ENCODE measurements around the gene HAPSTR1.
"Not testable (repeated sequence)": the region's sequence is repeated elsewhere in the genome, so short reads cannot be mapped to it uniquely, and the experiment has no call there.

Gene HAPSTR1

DNA sequence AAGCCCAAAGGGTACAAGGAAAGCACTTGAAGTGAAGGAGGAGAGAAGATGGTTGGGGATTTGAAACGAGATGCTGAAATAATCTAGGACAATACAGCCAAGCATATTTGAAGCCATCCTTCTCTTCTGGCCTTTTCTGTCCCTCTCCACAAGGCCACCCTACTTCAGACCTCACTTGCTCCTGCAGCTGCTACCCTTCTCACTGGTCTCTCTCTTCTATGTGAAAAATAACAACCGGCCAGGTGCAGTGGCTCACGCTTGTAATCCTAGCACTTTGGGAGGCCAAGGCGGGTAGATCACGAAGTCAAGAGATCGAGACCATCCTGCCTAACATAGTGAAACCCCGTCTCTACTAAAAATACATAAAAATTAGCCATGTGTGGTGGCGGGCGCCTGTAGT, 33.2 kb upstream of the HAPSTR1 start:
- H3K4me3 Mint-ChIP-seq = no peak overlapping the region
- DNase-seq (no peak), ATAC-seq (no peak)

DNA sequence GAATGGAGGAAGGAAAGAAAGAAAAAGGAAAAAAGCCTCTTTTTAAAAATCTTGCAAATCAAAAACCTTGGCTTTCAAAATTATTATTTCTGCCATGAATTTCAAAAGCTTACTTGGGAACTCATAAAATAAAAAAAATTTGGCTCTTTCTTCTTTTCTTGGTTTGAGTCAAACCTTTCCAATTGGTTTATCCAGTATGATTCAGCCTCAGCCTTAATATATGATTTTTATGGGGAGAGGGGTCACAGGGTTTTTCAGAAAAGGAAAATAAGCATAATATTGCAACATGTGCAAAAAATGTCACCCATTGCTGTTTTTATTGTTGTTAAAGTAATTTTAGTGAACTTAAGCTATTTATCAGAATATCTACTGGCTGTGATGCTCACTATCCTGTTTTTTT, 31.2 kb upstream of the HAPSTR1 start:
- H3K4me3 Mint-ChIP-seq = no peak overlapping the region
- peaks cover 25% of the 10 kb centered on the region for H3K4me1 Mint-ChIP-seq
- DNase-seq (no peak), ATAC-seq (no peak)
- H3K9me3 Mint-ChIP-seq = no peaks in the 10 kb centered on the region
- H3K27me3 Mint-ChIP-seq = no peaks in the 10 kb centered on the region
- no peak overlapping the region for H3K27ac Mint-ChIP-seq

More for the DNA sequence above, 33.2 kb upstream of the HAPSTR1 start:
- peaks cover 5% of the 10 kb centered on the region for H3K27me3 Mint-ChIP-seq
- H3K27ac Mint-ChIP-seq = no peak overlapping the region
- H3K4me1 Mint-ChIP-seq = peaks cover 29% of the 10 kb centered on the region
- H3K9me3 Mint-ChIP-seq = no peaks in the 10 kb centered on the region

DNA sequence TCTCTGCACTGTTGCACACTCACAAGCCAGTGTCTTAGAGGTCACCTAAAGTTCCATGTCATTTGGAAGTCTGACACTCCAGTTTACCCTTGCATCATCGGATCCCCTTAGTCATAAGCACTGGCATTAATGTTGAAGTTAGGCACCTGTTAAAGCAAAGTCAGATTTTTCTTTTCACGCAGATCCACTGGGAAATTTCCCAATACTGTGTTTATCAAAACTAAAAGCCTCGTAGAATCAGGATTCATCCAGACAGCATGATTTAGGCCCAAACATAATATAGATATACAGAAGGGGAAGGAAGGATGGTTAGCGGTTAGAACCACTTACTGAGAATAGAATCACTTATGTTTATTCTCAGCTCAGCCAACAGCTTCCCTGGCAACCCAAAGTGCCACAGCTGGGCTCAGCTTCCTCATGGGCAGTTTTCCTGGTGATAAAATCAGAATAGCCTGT, 30.1 kb upstream of the HAPSTR1 start:
- H3K27ac Mint-ChIP-seq = peak overlapping the region in 1 of 2 donors; percentile 55

DNA sequence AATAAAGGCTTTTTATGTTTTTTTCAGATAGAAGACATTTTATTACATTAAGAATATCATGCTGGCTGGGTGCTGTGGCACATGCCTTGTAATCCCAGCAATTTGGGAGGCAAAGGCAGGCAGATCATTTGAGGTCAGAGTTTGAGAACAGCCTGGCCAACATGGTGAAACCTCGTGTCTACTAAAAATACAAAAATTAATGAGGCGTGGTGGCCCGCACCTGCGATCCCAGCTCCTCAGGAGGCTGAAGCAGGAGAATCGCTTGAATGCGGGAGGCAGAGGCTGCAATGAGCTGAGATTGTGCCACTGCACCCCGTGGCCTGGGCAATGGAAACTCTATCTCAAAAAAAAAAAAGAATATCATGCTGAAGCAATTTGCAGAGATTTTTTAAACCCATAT, 29.1 kb upstream of the HAPSTR1 start:
- H3K4me3 Mint-ChIP-seq = no peak overlapping the region
- H3K9me3 Mint-ChIP-seq = no peaks in the 10 kb centered on the region
- H3K27ac Mint-ChIP-seq = no peak overlapping the region
- no peak for ATAC-seq
- H3K4me1 Mint-ChIP-seq = peaks cover 25% of the 10 kb centered on the region
- no peaks in the 10 kb centered on the region for H3K27me3 Mint-ChIP-seq
- DNase-seq = no peak

More for the DNA sequence above, 30.1 kb upstream of the HAPSTR1 start:
- H3K27me3 Mint-ChIP-seq = no peaks in the 10 kb centered on the region
- peaks cover 25% of the 10 kb centered on the region for H3K4me1 Mint-ChIP-seq
- H3K9me3 Mint-ChIP-seq = no peaks in the 10 kb centered on the region
- DNase-seq (no peak), ATAC-seq (peak; percentile 59)
- no peak overlapping the region for H3K4me3 Mint-ChIP-seq

DNA sequence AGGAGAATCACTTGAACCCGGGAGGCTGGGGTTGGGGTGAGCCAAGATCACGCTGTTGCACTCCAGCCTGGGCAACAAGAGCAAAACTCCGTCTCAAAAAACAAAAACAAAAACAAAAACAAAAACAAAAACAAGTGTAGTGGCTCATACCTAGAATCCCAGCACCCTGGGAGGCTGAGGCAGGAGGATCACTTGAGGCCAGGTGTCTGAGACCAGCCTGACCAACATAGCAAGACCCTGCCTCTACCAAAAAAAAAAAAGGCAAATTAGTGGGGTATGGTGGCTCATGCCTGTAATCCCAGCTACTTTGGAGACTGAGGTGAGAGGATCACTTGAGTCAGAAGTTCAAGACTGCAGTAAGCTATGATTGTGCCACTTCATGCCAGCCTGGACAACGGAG, 26.4 kb upstream of the HAPSTR1 start:
- Mint-ChIP-seq H3K27me3 (no peaks in the 10 kb centered on the region), H3K27ac (no peak overlapping the region), H3K4me3 (no peak overlapping the region), H3K4me1 (peaks cover 34% of the 10 kb centered on the region), H3K9me3 (peaks cover 0 to 7% of the 10 kb centered on the region in 2 donors)
- ATAC-seq (no peak), DNase-seq (no peak)

DNA sequence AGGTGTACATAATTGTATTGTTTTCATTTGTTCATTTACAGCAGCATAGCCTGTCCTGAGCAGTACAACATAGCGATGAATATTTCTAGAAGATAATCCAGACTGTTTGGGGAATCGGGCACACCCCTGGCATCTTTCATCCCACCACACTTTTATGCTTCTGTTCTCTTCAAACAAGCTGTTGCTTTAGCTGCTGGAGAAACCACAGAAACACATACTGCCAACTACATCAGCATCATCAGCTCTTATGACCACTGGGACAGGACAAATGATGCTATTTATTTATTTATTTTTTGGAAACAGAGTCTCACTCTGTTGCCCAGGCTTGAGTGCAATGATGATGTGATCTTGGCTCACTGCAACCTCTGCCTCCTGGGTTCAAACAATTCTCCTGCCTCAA, 22.6 kb upstream of the HAPSTR1 start:
- H3K4me1 Mint-ChIP-seq = peaks cover 40% of the 10 kb centered on the region

DNA sequence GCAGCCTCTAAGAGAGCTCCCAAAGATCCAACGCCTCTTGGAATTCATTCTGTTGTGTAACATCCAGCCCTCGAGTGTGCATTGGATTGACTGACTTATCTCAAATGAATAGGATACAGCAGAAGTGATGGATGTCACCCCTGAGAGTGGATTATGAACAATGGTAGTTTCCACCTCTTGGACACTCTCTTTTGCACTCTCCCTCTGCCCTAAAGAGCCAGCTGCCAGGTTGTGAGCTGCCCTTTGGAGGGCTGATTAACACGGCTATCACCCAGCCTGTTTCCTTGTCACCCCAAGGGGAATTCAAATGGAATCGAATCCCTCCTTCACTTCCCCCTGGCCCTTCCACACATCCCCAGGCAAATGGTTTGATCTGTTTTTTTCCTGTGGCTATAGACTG, 21.2 kb upstream of the HAPSTR1 start:
- Mint-ChIP-seq H3K4me3 (no peak overlapping the region), H3K9me3 (peaks cover 0 to 7% of the 10 kb centered on the region in 2 donors), H3K27me3 (no peaks in the 10 kb centered on the region), H3K27ac (no peak overlapping the region), H3K4me1 (peaks cover 49% of the 10 kb centered on the region)
- ATAC-seq (no peak), DNase-seq (no peak)

More for the DNA sequence above, 22.6 kb upstream of the HAPSTR1 start:
- no peak for ATAC-seq
- Mint-ChIP-seq H3K27me3 (no peaks in the 10 kb centered on the region), H3K9me3 (peaks cover 0 to 7% of the 10 kb centered on the region in 2 donors), H3K4me3 (no peak overlapping the region), H3K27ac (no peak overlapping the region)
- DNase-seq = no peak

DNA sequence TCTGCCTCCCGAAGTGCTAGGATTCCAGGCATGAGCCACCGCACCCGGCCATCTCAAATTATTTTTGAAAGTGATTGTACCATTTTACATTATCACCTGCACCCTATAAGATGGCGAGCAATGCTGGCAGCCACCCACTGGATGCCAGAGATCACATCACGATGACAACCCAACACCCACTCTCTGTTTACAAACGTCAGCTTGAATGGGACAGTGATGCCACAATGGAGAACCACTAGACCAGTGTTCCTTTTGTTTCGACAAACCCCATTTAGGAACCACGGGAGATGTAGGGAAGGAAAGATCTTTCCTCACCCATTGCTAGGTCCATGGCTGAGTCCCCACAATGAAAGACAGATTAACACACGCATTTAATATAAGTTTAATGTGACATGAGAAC, 20.1 kb upstream of the HAPSTR1 start:
- peaks cover 0 to 7% of the 10 kb centered on the region in 2 donors for H3K9me3 Mint-ChIP-seq
- H3K27me3 Mint-ChIP-seq = no peaks in the 10 kb centered on the region
- no peak for ATAC-seq

DNA sequence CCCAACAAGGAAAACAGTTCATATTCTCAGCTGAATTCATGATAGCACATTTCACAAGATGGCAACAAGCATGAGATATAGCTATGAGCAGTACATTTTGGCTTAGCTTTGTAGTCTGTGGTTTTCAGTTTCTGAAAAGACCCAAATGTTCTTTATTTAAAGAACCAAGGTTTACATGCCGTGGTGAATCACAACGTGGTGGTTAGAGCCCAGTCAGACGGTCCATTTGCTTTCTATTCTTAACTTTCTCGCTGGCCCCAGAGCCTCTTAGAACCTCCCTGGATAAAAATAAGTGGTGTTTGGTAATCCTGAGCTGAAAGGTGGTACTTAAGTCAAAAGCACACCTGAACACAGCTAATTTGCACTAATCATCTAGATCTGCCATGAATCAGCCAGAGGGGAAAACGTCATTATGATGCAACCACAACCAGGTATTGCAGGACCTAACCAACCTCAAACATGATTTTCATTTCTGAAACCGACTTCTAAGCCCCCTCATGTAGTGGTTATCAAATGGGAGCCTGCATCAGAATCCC, 18.6 kb upstream of the HAPSTR1 start:
- H3K27me3 Mint-ChIP-seq = no peaks in the 10 kb centered on the region
- H3K9me3 Mint-ChIP-seq = peaks cover 7% of the 10 kb centered on the region in 2 donors
- H3K4me3 Mint-ChIP-seq = peak overlapping the region; percentile 70 to 71
- H3K4me1 Mint-ChIP-seq = peaks cover 72% of the 10 kb centered on the region
- peak; percentile 87 for ATAC-seq
- peak; percentile 72 to 77 for DNase-seq
- H3K27ac Mint-ChIP-seq = peak overlapping the region; percentile 100

More for the DNA sequence above, 20.1 kb upstream of the HAPSTR1 start:
- Mint-ChIP-seq H3K4me3 (no peak overlapping the region), H3K27ac (peak overlapping the region in 1 of 2 donors; percentile 48), H3K4me1 (peaks cover 60% of the 10 kb centered on the region)
- no peak for DNase-seq

DNA sequence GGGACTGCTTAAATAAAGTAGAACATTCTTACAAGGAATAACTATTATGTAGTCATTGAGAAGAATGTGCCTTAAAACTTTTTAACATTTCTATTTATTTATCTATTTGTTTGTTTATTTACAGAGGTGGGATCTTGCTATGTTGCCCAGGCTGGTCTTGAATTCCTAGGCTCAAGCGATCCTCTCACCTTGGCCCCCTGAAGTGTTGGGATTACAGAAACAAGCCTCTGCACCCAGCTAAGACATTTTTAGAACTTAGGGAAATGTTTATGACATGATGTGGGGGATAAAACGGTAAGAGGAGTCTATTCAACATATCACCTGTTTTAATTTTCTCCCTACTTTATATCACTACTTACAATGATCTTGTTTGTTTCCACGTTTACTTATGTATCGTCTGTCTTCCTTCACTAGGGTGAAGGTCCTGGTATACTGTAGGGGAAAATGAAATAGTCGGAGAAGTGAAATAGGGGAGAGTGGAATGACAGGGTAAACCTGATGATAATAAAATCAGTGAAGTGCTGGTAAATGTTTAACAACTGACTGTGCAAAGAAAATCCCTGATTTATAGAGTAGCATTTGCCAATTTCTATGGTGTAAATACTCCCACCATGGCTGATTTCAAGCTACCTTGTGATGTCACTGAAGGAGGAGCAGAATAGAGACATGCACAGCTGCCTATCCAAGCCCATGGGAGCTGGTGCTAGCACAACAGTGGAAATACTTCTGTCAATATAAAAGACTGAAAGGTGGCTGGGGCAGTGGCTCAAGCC, 16.0 kb upstream of the HAPSTR1 start:
- Mint-ChIP-seq H3K4me1 (peaks cover 78% of the 10 kb centered on the region), H3K9me3 (peaks cover 0 to 15% of the 10 kb centered on the region in 2 donors), H3K27ac (peak overlapping the region; percentile 15 to 79), H3K27me3 (no peaks in the 10 kb centered on the region), H3K4me3 (no peak overlapping the region)
- ATAC-seq = no peak
- DNase-seq = no peak

DNA sequence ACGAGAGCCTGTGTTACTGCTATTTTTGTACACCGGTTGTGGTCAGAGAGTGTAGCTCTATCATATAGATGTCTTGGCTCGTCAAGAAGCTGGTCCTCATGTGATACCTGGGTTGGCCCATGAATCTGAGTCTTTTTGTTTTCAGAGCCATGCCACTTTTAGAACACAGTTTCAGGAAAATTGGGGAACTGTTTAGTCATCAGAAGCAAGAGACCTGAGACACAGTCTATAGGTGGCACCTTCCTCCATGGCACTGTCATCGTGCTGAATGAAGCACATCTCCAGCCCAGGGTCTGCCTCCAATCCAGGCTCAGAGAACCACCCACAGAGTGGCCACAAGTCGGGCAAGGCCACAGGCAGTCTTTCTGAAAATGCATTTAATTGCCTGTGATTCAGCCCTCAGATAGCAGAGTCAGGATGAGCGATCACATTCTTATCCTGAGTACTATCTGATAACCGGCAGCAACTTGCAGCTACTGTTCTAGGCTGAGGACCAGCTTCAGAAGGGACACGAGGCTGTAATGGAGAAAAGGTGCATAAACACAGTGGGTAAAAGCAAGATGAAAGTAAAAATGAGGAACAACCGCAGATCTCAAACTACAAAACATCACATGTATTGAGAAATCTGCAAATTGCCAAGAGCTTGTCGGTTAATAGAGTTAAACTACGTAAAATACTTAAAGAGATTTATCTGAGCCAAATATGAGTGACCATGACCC, 14.2 kb upstream of the HAPSTR1 start:
- Mint-ChIP-seq H3K27me3 (no peaks in the 10 kb centered on the region), H3K27ac (peak overlapping the region in 1 of 2 donors; percentile 98), H3K4me3 (peak overlapping the region in 1 of 2 donors; percentile 7), H3K9me3 (peaks cover 0 to 15% of the 10 kb centered on the region in 2 donors), H3K4me1 (peaks cover 73% of the 10 kb centered on the region)
- DNase-seq (no peak), ATAC-seq (no peak)

DNA sequence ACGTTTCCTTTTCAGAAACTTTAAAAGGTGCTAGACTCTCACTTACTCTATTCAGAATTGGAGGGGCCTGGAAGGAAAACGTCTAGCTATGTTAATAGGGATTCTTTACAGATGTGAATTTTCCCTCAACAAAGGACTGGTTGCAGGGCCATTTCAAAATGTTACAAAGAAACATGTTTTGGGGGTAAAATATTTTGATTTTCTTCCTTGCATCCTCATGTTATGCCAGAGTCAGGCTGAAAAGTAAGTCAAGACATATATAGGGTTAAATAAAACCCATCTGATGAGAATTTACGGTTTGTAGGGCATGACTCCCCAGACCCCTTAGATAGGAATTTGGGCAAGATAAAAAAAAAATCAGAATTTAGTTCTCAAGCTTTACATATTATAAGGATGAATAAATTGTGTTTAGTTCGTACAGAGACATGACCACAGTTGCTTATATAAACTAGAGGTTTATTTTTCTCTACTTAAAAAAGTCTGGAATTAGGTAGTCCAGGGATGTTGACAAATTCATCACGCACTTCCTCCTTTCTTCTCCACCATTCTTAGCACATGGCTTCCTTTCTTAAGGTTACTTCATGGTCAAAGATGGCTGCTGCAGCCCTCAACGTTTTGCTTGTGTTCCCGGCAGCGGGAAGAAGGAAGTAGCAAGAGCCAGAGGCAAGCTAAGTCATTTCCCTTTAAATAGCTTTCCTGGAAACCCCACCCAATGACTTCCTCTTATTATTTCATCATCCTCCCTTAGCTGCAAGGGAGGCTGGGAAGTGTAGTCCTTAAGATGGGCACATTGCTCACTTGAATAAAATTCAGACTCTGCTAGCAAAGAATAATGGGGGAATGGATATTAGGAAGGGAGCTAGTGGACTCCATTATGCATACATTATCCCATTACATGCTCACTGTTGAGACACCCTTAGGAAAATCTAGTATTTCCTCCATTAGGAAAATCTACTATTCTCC, 12.7 kb upstream of the HAPSTR1 start:
- peak; percentile 66 to 72 for DNase-seq
- ATAC-seq = peak; percentile 96
- not testable (repeated sequence) for H3K27me3 Mint-ChIP-seq
- Mint-ChIP-seq H3K4me3 (peak overlapping the region; percentile 24 to 49), H3K27ac (peak overlapping the region; percentile 98), H3K4me1 (peaks cover 58% of the 10 kb centered on the region), H3K9me3 (peaks cover 0 to 15% of the 10 kb centered on the region in 2 donors)

DNA sequence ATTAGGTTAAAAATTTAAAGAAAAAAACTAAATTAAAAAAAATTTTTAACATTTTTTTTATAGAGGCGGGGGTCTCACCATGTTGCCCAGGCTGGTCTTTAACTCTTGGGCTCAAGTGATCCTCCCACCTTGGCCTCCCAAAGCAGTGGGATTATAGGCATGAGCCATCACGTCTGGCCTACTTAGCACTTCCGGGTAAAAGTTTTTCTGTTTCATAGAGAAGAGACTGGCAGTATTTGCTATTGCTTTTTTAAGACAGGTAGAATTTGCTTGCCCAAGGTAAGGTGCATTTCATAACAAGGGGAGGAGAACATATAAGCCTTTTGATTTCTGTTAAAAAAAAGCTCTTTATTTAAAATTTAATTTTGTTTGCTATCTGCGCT, 12.0 kb upstream of the HAPSTR1 start:
- H3K27ac Mint-ChIP-seq = peak overlapping the region; percentile 92 to 93
- no peak for DNase-seq
- ATAC-seq = no peak
- no peaks in the 10 kb centered on the region for H3K27me3 Mint-ChIP-seq
- H3K4me1 Mint-ChIP-seq = peaks cover 52% of the 10 kb centered on the region
- H3K9me3 Mint-ChIP-seq = peaks cover 0 to 15% of the 10 kb centered on the region in 2 donors
- no peak overlapping the region for H3K4me3 Mint-ChIP-seq

DNA sequence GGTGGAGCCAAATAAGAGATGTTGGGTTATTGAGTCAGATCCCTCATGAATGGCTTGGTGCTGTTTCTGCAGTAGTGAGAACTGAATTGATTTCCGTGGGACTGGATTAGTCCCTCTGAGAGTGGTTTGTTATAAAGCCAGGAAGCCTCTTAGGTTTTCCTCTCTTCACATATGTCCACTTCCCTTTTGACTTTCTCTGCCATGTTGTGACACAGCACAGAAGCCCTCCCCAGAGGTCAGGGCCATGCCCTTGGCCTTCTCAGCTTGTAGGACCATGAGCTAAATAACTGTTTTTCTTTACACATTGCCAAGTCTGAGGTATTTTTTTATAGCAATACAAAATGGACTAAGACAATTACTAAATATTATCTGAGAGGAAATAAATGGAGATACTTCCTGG, 10.3 kb upstream of the HAPSTR1 start:
- Mint-ChIP-seq H3K4me1 (peaks cover 39% of the 10 kb centered on the region), H3K9me3 (peaks cover 0 to 15% of the 10 kb centered on the region in 2 donors), H3K4me3 (no peak overlapping the region), H3K27me3 (no peaks in the 10 kb centered on the region), H3K27ac (no peak overlapping the region)
- DNase-seq = no peak
- ATAC-seq = no peak

DNA sequence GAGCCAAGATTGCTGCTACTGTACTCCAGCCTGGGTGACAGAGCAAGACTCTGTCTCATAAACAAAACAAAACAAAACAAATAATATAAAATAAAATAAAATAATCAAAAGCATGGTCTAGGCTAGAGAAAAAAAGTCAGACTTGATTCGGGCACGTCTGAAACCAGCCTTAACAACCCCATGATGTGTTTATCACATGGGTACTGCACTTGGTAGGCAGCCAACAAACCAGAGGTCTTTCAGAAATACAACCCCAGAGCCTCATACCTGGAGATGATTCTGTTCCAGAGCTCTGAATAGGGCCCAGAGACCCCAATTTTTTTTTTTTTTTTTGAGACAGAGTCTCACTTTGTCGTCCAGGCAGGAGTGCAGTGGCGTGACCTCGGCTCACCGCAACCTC, 9.6 kb upstream of the HAPSTR1 start:
- Mint-ChIP-seq H3K4me3 (no peak overlapping the region), H3K27me3 (no peaks in the 10 kb centered on the region), H3K4me1 (peaks cover 33% of the 10 kb centered on the region), H3K27ac (no peak overlapping the region), H3K9me3 (peaks cover 0 to 15% of the 10 kb centered on the region in 2 donors)
- ATAC-seq (no peak), DNase-seq (no peak)
